ENCODE measurements around the gene LRRC28. TPM values are rescaled to one million over a fixed set of nuclear protein-coding genes. Genes with fewer than 3 reads are reported as not detected.

LRRC28 gene
- total and polyA plus RNA-seq, 2 of the 4 experiments (the other 2 are of a cell fraction): 12.7 to 21.1 TPM

GRCh38 chr15:99408236-99409096 lies 157.2 kb downstream of the LRRC28 start:
- H2AFZ ChIP-seq (replicated peaks; ENCODE audit: low read length, poor library complexity): peak overlapping the region; percentile 83
- peak; percentile 86 for DNase-seq
- ChIA-PET CTCF (interaction anchor here (0.5 to 5.0 kb wide), 7 partner anchors 9 to 299 kb away, joined by 3 to 35 read pairs (median 6); no protein-coding TSS in a partner anchor), POLR2A (ENCODE audit: unreplicated experiment) (no interaction called here)
- H3K27ac ChIP-seq (ENCODE audit: insufficient read depth, low read length): no peak overlapping the region
- H2AK5ac ChIP-seq (ENCODE audit: low read depth, low read length): peak overlapping the region; percentile 57; the same call in 1 of the 2 replicates
- H3K9me1 ChIP-seq (ENCODE audit: insufficient read depth, low read length): 0 out of 2 replicates have a peak, but pooled peaks cover 3% of the 10 kb centered on the region
- 0 out of 2 replicates have a peak overlapping the region, but pooled peaks have one; percentile 6 for H4K5ac ChIP-seq (ENCODE audit: low read depth, low read length)
- H2BK5ac ChIP-seq (ENCODE audit: low read depth, low read length, poor library complexity, severe bottlenecking): no peak overlapping the region
- TF ChIP-seq MAZ (IDR thresholded peaks at IDR 0.05; ENCODE audit: borderline replicate concordance, low read depth, low read length) (peak; percentile 23; the same call in 1 of the 2 replicates), BHLHE40 (IDR thresholded peaks at IDR 0.05; ENCODE audit: low read depth, low read length) (no peak)
- no peak overlapping the region for H3K9ac ChIP-seq (ENCODE audit: low read depth, low read length)
- H2AK9ac ChIP-seq (replicated peaks; ENCODE audit: low read depth, low read length, poor library complexity): peak overlapping the region; percentile 66
- H2BK120ac ChIP-seq (ENCODE audit: low read depth, low read length): peak overlapping the region; percentile 17; the same call in 1 of the 2 replicates
- H3K4me3 ChIP-seq (ENCODE audit: insufficient read depth, low read depth, low read length): no peak overlapping the region
- ATAC-seq (ENCODE audit: low read depth): peak; percentile 82
- no peaks in the 10 kb centered on the region for H3K9me3 ChIP-seq (ENCODE audit: control insufficient read depth, insufficient read depth, low read length)
- H3K4me1 ChIP-seq (ENCODE audit: control insufficient read depth, insufficient read depth, low read length): peaks cover 10% of the 10 kb centered on the region
- peak overlapping the region; percentile 4; the same call in 1 of the 2 replicates for H3K14ac ChIP-seq (replicated peaks; ENCODE audit: low read depth, low read length)
- no peaks in the 10 kb centered on the region for H4K20me1 ChIP-seq (ENCODE audit: insufficient read depth, low read length)
- H4K91ac ChIP-seq (ENCODE audit: insufficient read depth, low read depth, low read length): 0 out of 2 replicates have a peak overlapping the region, but pooled peaks have one; percentile 8
- H4K8ac ChIP-seq (ENCODE audit: low read depth in 2 of 2, low read length in 2 of 2): peak overlapping the region in 1 of 2 experiments; percentile 22; a peak in 1 of 4 replicates
- H2BK20ac ChIP-seq (ENCODE audit: low read depth, low read length): no peak overlapping the region
- no peaks in the 10 kb centered on the region for H3K79me1 ChIP-seq (ENCODE audit: low read depth in 1 of 2, low read length in 2 of 2)
- no peak overlapping the region for H3K18ac ChIP-seq (ENCODE audit: low read depth, low read length)
- dilution Hi-C loops (cut with HindIII; ENCODE audit: low sequenced_read_pairs, unreplicated experiment) (no loop called here), in situ Hi-C loops (cut with MboI; ENCODE audit: low sequenced_read_pairs) (no loop called here), intact Hi-C loops (cut with micrococcal nuclease) (loop anchor here (1.0 to 2.0 kb wide), 3 partner anchors 122 to 296 kb away; no protein-coding TSS in a partner anchor)
- H3K56ac ChIP-seq (ENCODE audit: extremely low read depth, insufficient read depth, low read length): no peak overlapping the region
- H3K4ac ChIP-seq (ENCODE audit: low read depth, low read length): peak overlapping the region; percentile 5; the same call in 1 of the 2 replicates
- peak overlapping the region; percentile 9; the same call in 1 of the 2 replicates for H3K4me2 ChIP-seq (ENCODE audit: low read depth, low read length)
- no peaks in the 10 kb centered on the region for H3K27me3 ChIP-seq (ENCODE audit: control insufficient read depth, insufficient read depth, low read length)
- no TSS peak for BruUV-seq (replicated peaks)
- peak overlapping the region; percentile 2; the same call in 1 of the 2 replicates for H3K23ac ChIP-seq (ENCODE audit: low read depth, low read length)
- 23% methylated on average over 4 of the region's 12 CpGs; no CpG with 5 or more reads in 1 of the 2 experiments for WGBS, 2 experiments (ENCODE audit: extremely low coverage in 2 of 2, insufficient read length in 1 of 2)
- no peak overlapping the region for H2BK15ac ChIP-seq (ENCODE audit: low read depth, low read length)
- H3K36me3 ChIP-seq (ENCODE audit: control insufficient read depth, insufficient read depth, low read length): no peaks in the 10 kb centered on the region
